ENCODE data around the gene KCNQ1.

DNA sequence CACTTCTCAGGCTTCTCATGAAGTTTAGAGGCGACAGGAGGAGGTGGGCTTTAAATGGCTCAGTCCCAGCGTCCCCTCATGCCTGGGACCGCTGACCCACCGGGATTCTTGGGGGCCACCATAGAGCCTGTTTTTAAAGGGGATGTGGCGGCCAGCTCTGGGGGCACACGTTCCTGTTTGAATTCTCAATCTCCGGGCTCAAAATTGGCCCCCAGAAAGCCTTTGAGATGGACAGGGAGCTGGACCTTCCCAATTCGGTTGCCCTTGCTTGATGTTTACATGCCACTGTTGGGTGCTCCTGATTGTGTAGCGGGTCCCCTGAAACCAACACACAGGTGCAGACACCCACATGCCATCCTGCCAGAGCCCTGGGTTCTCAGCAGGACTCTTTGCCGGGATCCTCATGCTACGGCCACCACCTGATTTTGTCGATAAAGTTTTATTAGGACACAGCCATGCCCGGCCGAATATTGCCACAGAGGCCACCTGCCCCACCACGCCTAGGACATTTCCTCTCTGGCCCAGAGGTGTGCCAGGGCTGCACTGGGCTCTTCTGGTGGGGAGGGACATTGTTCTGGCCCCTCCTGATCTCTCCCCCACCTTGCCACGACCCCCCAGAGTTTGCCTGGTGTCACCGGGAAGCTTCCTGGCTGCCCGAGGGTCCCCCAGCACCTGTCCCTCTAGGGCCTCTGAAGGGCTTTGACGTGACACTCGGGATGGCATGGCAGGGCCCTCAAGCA is 71.6 kb downstream of the KCNQ1 start:
- TF ChIP-seq, protein P1, sequence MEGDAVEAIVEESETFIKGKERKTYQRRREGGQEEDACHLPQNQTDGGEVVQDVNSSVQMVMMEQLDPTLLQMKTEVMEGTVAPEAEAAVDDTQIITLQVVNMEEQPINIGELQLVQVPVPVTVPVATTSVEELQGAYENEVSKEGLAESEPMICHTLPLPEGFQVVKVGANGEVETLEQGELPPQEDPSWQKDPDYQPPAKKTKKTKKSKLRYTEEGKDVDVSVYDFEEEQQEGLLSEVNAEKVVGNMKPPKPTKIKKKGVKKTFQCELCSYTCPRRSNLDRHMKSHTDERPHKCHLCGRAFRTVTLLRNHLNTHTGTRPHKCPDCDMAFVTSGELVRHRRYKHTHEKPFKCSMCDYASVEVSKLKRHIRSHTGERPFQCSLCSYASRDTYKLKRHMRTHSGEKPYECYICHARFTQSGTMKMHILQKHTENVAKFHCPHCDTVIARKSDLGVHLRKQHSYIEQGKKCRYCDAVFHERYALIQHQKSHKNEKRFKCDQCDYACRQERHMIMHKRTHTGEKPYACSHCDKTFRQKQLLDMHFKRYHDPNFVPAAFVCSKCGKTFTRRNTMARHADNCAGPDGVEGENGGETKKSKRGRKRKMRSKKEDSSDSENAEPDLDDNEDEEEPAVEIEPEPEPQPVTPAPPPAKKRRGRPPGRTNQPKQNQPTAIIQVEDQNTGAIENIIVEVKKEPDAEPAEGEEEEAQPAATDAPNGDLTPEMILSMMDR (conservative IDR thresholded peaks at IDR 0.05 in 1 of 2, IDR thresholded peaks at IDR 0.05 in 1 of 2; ENCODE audit: low read depth in 1 of 2, low read length in 2 of 2), result no peak
- TF ChIP-seq EZH2 (IDR thresholded peaks at IDR 0.05; ENCODE audit: low read length, missing control alignments), result no peak

All from fibroblast of lung (primary cell).